Astrocyte of the spinal cord (primary cell): Measurements from ENCODE around the gene DEFB123.

Source experiments
- DNase-seq: peaks from one replicate; pipeline ENCODE4 v3.0.0; 2011; ENCODE audit warnings: low read depth, low spot score
- H3K4me3 ChIP-seq: 2 replicates; pipeline ENCODE4 v1.5.1; 2011; ENCODE audit warnings: low read depth, mild to moderate bottlenecking, low read length, moderate library complexity
- CTCF ChIP-seq: IDR thresholded peaks from 2 replicates; pipeline ENCODE4 v1.5.1; 2012; ENCODE audit warnings: low read depth, mild to moderate bottlenecking, low read length, inconsistent platforms
- in situ Hi-C: cut with HindIII; loops from 2 replicates; pipeline ENCODE4 v1.10.0; 2017; ENCODE audit warnings: low sequenced_read_pairs

DEFB123 gene

GRCh38 chr20:31484001-31484400, 43.6 kb downstream of the DEFB123 start:
- no peak overlapping the region for H3K4me3 ChIP-seq
- in situ Hi-C loops: no loop called here
- no peak for DNase-seq
- no peak for TF ChIP-seq CTCF

- no peak overlapping the region for H3K4me3 ChIP-seq
- DNase-seq: peak; percentile 37
- no peak for TF ChIP-seq CTCF
- in situ Hi-C loops: no loop called here
Observed at GRCh38 chr20:31485450-31486339, 45.3 kb downstream of the DEFB123 start.

GRCh38 chr20:31488115-31488514, 47.7 kb downstream of the DEFB123 start:
- in situ Hi-C loops: no loop called here
- H3K4me3 ChIP-seq: no peak overlapping the region
- DNase-seq: no peak
- TF ChIP-seq CTCF: no peak

GRCh38 chr20:31489152-31489551, 48.7 kb downstream of the DEFB123 start:
- in situ Hi-C loops: no loop called here
- TF ChIP-seq CTCF: no peak
- no peak for DNase-seq
- no peak overlapping the region for H3K4me3 ChIP-seq

GRCh38 chr20:31490752-31491151, 50.3 kb downstream of the DEFB123 start:
- in situ Hi-C loops: no loop called here
- no peak for TF ChIP-seq CTCF
- no peak for DNase-seq
- no peak overlapping the region for H3K4me3 ChIP-seq

GRCh38 chr20:31494131-31494530, 53.7 kb downstream of the DEFB123 start:
- peak; percentile 44 for TF ChIP-seq CTCF
- H3K4me3 ChIP-seq: no peak overlapping the region

More at GRCh38 chr20:31494131-31494530, 53.7 kb downstream of the DEFB123 start:
- no peak for DNase-seq
- in situ Hi-C loops: no loop called here
